ENCODE results near the gene NTHL1. TPM values are rescaled to one million over a fixed set of nuclear protein-coding genes. Genes with fewer than 3 reads are reported as not detected.

Gene NTHL1
- total and polyA plus RNA-seq, 9 of the 15 experiments (the other 6 are each of a cell fraction or from before 2014, with no cell fraction given) = 1.1 to 58.8 (median 17.6) TPM

- in situ Hi-C loops (cut with MboI) = no loop called here
- intact Hi-C loops (cut with micrococcal nuclease) = no loop called here
- DNase-seq (ENCODE audit: extremely low read depth in 1 of 4, low spot score in 3 of 4) (no peak), FAIRE-seq (no peak), ATAC-seq (no peak)
- Histone ChIP-seq H3K9ac (ENCODE audit: insufficient read depth in 1 of 2, low read depth in 2 of 2, low read length in 2 of 2) (peak overlapping the region in 1 of 2 experiments; percentile 55; a peak in 2 of 4 replicates), H3K4me3 (no peak overlapping the region), H3K36me3 (ENCODE audit: control insufficient read depth, insufficient read depth, low read length) (peaks cover 45% of the 10 kb centered on the region; the same call in 1 of the 3 replicates), H3K27ac (ENCODE audit: extremely low read depth, low read depth, low read length) (no peak overlapping the region), H3K27me3 (ENCODE audit: control insufficient read depth in 2 of 2, insufficient read depth in 2 of 2, low read length in 2 of 2) (no peaks in the 10 kb centered on the region), H3K79me2 (ENCODE audit: control insufficient read depth, insufficient read depth, low read length) (no peaks in the 10 kb centered on the region), H2AFZ (ENCODE audit: low read depth, low read length) (no peak overlapping the region), H3K9me1 (ENCODE audit: control insufficient read depth, insufficient read depth, low read length) (no peaks in the 10 kb centered on the region), H4K20me1 (replicated peaks; ENCODE audit: control insufficient read depth, insufficient read depth, low read length) (peaks cover 4% of the 10 kb centered on the region; the same call in 1 of the 2 replicates), H3K9me3 (replicated peaks; ENCODE audit: control insufficient read depth, insufficient read depth, low read depth, low read length) (no peaks in the 10 kb centered on the region), H3K4me2 (ENCODE audit: insufficient read depth, low read length) (no peak overlapping the region), H3K4me1 (replicated peaks in 1 of 2; ENCODE audit: control insufficient read depth in 2 of 2, insufficient read depth in 2 of 2, low read length in 2 of 2) (peaks cover 0 to 41% of the 10 kb centered on the region in 2 experiments; a peak in 2 of 5 replicates)
- no peak for TF ChIP-seq FOXK2 (conservative IDR thresholded peaks at IDR 0.05 in 1 of 2, IDR thresholded peaks at IDR 0.05 in 1 of 2; ENCODE audit: low read depth in 2 of 2)
- TF ChIP-seq POLR2G (IDR thresholded peaks at IDR 0.05; ENCODE audit: low read depth, low read length) = 0 out of 2 replicates have a peak, but pooled peaks have one; percentile 11
- CTCF ChIA-PET (ENCODE audit: low intra/inter-chr PET ratio) = no interaction called here
- no TSS peak for BruUV-seq (replicated peaks)
- POLR2A ChIA-PET = interaction anchor here (1.0 kb wide), 1 partner anchor 19 kb away, joined by 3 read pairs; no protein-coding TSS in a partner anchor
- 81% methylated on average over 22 of the region's 29 CpGs for WGBS (ENCODE audit: insufficient coverage, low coverage, missing lambda C conversion rate)
Measured at GRCh38 chr16:2054543-2055245, 7.1 kb upstream of the NTHL1 start.

GRCh38 chr16:2053897-2054296 lies 6.3 kb upstream of the NTHL1 start:
- no peak for DNase-seq (ENCODE audit: extremely low read depth in 1 of 4, low spot score in 3 of 4)
- BruUV-seq (replicated peaks) = no TSS peak
- peaks cover 0 to 46% of the 10 kb centered on the region in 2 experiments; a peak in 4 of 5 replicates for H3K4me1 ChIP-seq (replicated peaks in 1 of 2; ENCODE audit: control insufficient read depth in 2 of 2, insufficient read depth in 2 of 2, low read length in 2 of 2)
- H2AFZ ChIP-seq (ENCODE audit: low read depth, low read length) = no peak overlapping the region
- CTCF ChIA-PET (ENCODE audit: low intra/inter-chr PET ratio) = no interaction called here
- H3K9ac ChIP-seq (ENCODE audit: insufficient read depth in 1 of 2, low read depth in 2 of 2, low read length in 2 of 2) = no peak overlapping the region; a peak in 1 of 4 replicates
- H3K79me2 ChIP-seq (ENCODE audit: control insufficient read depth, insufficient read depth, low read length) = peaks cover under 1% of the 10 kb centered on the region
- WGBS (ENCODE audit: insufficient coverage, low coverage, missing lambda C conversion rate) = 89% methylated on average over 15 of the region's 17 CpGs
- H4K20me1 ChIP-seq (replicated peaks; ENCODE audit: control insufficient read depth, insufficient read depth, low read length) = peaks cover 4% of the 10 kb centered on the region; the same call in 1 of the 2 replicates
- TF ChIP-seq E2F8 (IDR thresholded peaks at IDR 0.05; ENCODE audit: low read depth, partially characterized antibody) = no peak
- no peak for TF ChIP-seq ZNF23 (CRISPR knock-in tag; IDR thresholded peaks at IDR 0.05)
- TF ChIP-seq ZBTB33 (CRISPR knock-in tag; IDR thresholded peaks at IDR 0.05) = no peak
- TF ChIP-seq ZNF232 (CRISPR knock-in tag; IDR thresholded peaks at IDR 0.05) = no peak
- H3K36me3 ChIP-seq (ENCODE audit: control insufficient read depth, insufficient read depth, low read length) = peaks cover 45% of the 10 kb centered on the region; the same call in 1 of the 3 replicates
- intact Hi-C loops (cut with micrococcal nuclease) (no loop called here), in situ Hi-C loops (cut with MboI) (no loop called here)
- H3K9me3 ChIP-seq (replicated peaks; ENCODE audit: control insufficient read depth, insufficient read depth, low read depth, low read length) = no peaks in the 10 kb centered on the region
- FAIRE-seq = no peak
- POLR2A ChIA-PET = interaction anchor here (0.5 to 0.9 kb wide), 2 partner anchors 13 to 95 kb away, joined by 3 to 5 read pairs; partner anchors contain the start of gene RAB26
- H3K27me3 ChIP-seq (ENCODE audit: control insufficient read depth in 2 of 2, insufficient read depth in 2 of 2, low read length in 2 of 2) = no peaks in the 10 kb centered on the region
- H3K4me3 ChIP-seq = no peak overlapping the region
- H3K4me2 ChIP-seq (ENCODE audit: insufficient read depth, low read length) = no peak overlapping the region
- no peak overlapping the region for H3K27ac ChIP-seq (ENCODE audit: extremely low read depth, low read depth, low read length)
- no peaks in the 10 kb centered on the region for H3K9me1 ChIP-seq (ENCODE audit: control insufficient read depth, insufficient read depth, low read length)
- no peak for ATAC-seq

Data from K562 (cell line).